ENCODE results near the gene ZFAND3.

GRCh38 chr6:37820718-37821079 is 1.2 kb downstream of the ZFAND3 start:
- TF ChIP-seq CTCF (IDR thresholded peaks at IDR 0.05; ENCODE audit: insufficient read depth, low read depth, low read length) (no peak), EZH2 (IDR thresholded peaks at IDR 0.05; ENCODE audit: insufficient read depth, low read length) (no peak)

All from astrocyte (in vitro differentiated cells and primary cell).